ENCODE data around the gene LKAAEAR1.

Gene LKAAEAR1

DNA sequence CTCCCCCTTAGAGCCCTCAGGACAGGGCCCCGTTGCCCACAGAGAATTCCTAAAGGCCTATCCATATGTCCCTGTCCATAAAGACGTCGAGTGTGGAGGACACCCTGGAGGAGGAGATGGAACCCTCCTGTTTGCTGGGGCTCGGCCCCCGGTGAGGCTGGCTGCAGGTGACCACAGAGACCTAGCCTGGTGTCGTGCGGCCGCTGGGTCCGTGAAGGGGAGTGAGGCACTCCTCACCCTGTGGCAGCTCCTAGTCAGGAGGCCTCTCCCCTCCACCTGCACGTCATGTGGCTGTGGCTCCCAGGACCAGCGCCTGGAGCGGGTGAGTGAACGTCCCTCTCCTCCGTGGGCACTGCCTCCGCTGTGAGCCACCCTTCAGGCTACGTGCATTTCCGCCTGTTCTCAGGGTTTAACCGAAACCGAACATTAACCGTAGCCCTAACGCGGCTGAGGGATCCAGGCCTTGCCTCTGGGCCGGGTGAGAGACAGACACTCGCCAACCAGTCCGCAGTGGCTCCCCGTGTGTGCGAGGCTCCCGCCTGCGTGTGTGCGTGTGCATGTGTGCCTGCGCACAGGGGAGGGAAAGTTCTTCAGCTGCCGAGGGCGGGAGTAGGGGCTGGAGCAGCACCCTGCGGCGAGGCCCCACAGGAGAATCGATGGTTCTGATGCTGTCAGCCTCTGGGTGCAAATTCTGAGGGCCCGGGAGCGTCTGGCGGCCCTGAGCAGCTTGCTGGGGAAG lies 27.1 kb downstream of the LKAAEAR1 start:
- Histone ChIP-seq H3K4me3 (ENCODE audit: low read depth in 1 of 2, low read length in 2 of 2) (peak overlapping the region; percentile 9 to 16), H3K36me3 (ENCODE audit: control insufficient read depth in 1 of 2, insufficient read depth in 2 of 2, low read length in 2 of 2) (no peaks in the 10 kb centered on the region), H3K9me3 (ENCODE audit: control insufficient read depth in 1 of 2, low read length in 2 of 2) (no peaks in the 10 kb centered on the region), H3K4me1 (ENCODE audit: control insufficient read depth in 1 of 2, insufficient read depth in 2 of 2, low read length in 2 of 2) (peaks cover 5 to 7% of the 10 kb centered on the region in 2 donors), H3K27me3 (ENCODE audit: control insufficient read depth in 1 of 2, insufficient read depth in 2 of 2, low read length in 2 of 2) (peaks cover 41 to 47% of the 10 kb centered on the region in 2 donors), H3K9ac (ENCODE audit: low read depth in 1 of 2, low read length in 2 of 2) (no peak overlapping the region), H3K27ac (ENCODE audit: low read depth, low read length) (no peak overlapping the region)

DNA sequence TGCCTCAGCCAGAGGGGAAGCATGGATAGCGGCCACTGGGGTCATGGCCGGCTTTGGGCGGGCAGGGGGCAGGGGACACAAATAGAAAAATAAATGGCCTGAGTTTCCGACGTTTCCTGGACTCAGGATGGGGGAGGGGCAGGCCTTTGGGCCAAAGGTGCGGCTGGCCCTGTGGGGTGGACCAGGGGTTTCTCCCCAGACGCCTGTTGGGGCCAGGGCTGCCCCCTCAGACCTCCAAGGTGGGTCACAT lies 27.6 kb downstream of the LKAAEAR1 start:
- no peak overlapping the region for H3K4me3 ChIP-seq (ENCODE audit: low read depth in 1 of 2, low read length in 2 of 2)
- H3K9ac ChIP-seq (ENCODE audit: low read depth in 1 of 2, low read length in 2 of 2) = no peak overlapping the region
- no peaks in the 10 kb centered on the region for H3K36me3 ChIP-seq (ENCODE audit: control insufficient read depth in 1 of 2, insufficient read depth in 2 of 2, low read length in 2 of 2)
- no peak overlapping the region for H3K27ac ChIP-seq (ENCODE audit: low read depth, low read length)
- H3K9me3 ChIP-seq (ENCODE audit: control insufficient read depth in 1 of 2, low read length in 2 of 2) = no peaks in the 10 kb centered on the region
- H3K4me1 ChIP-seq (ENCODE audit: control insufficient read depth in 1 of 2, insufficient read depth in 2 of 2, low read length in 2 of 2) = peaks cover 5 to 6% of the 10 kb centered on the region in 2 donors
- peaks cover 46 to 52% of the 10 kb centered on the region in 2 donors for H3K27me3 ChIP-seq (ENCODE audit: control insufficient read depth in 1 of 2, insufficient read depth in 2 of 2, low read length in 2 of 2)

DNA sequence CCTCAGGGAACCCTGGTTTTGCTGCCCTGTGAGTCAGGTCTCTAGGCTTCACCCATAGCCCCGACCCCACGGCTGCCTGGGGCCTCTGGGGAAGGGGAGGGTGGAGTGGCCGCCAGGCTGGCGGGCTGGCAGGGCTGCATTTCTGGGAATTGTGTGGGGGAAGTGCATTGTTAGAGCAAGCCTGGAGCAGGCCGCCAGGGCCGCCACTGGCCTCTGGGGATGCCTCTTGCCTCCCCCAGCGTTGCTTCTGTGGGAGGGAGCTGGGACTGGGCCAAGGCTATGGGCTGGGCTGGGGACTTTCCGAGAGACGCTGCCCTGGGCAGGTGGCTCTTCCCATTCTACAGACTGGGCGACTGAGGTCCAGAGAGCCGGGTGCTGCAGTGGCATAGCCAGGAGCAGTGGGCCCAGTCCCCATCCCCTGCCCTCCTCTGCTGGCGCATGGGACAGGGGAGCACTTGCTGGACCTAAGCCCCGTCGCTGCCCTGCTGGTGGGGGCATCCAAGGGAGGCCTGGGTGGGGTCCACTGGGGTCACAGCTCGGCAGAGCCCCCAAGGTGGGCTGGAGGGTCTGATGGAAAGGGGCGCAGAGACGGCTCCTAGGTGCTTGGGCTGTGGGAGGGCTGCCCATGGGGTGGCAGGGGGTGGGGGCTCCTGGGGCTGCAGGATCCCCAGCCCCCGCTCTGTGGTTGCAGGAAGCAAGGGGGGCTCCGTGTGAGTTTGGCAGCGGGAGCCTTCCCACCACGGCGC lies 28.1 kb downstream of the LKAAEAR1 start:
- Histone ChIP-seq H3K9ac (ENCODE audit: low read depth in 1 of 2, low read length in 2 of 2) (no peak overlapping the region), H3K4me1 (ENCODE audit: control insufficient read depth in 1 of 2, insufficient read depth in 2 of 2, low read length in 2 of 2) (peaks cover 5 to 6% of the 10 kb centered on the region in 2 donors), H3K36me3 (ENCODE audit: control insufficient read depth in 1 of 2, insufficient read depth in 2 of 2, low read length in 2 of 2) (no peaks in the 10 kb centered on the region), H3K4me3 (ENCODE audit: low read depth in 1 of 2, low read length in 2 of 2) (no peak overlapping the region), H3K27ac (ENCODE audit: low read depth, low read length) (peak overlapping the region; percentile 62), H3K27me3 (ENCODE audit: control insufficient read depth in 1 of 2, insufficient read depth in 2 of 2, low read length in 2 of 2) (peaks cover 51 to 57% of the 10 kb centered on the region in 2 donors), H3K9me3 (ENCODE audit: control insufficient read depth in 1 of 2, low read length in 2 of 2) (no peaks in the 10 kb centered on the region)

DNA sequence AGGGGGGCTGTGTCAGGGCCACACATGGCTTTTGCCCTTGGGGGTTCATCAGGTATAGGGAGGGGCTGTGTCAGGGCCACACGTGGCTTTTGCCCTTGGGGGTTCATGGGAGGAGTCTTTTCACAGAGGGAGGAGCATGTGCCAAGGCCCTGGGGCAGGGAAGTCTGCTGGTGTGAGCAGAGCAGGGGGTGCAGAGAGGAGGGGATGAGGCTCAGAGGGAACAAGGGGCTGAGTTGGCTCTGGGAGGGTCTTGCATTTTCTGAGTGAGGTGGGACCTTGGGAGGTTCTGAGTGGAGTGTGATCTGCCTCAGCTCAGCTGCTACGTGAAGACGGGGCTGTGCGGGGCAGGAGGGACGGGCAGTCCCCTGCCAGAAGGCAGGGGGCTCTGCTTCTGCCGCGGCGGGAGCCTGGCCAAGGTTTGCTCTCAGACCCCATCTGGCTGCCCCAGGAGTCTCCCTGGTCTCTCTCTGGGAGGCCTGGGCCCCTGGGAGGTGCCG lies 28.8 kb downstream of the LKAAEAR1 start:
- Histone ChIP-seq H3K9ac (ENCODE audit: low read depth in 1 of 2, low read length in 2 of 2) (no peak overlapping the region), H3K36me3 (ENCODE audit: control insufficient read depth in 1 of 2, insufficient read depth in 2 of 2, low read length in 2 of 2) (no peaks in the 10 kb centered on the region), H3K4me1 (ENCODE audit: control insufficient read depth in 1 of 2, insufficient read depth in 2 of 2, low read length in 2 of 2) (peaks cover 5 to 6% of the 10 kb centered on the region in 2 donors), H3K4me3 (ENCODE audit: low read depth in 1 of 2, low read length in 2 of 2) (no peak overlapping the region), H3K27me3 (ENCODE audit: control insufficient read depth in 1 of 2, insufficient read depth in 2 of 2, low read length in 2 of 2) (peaks cover 56 to 61% of the 10 kb centered on the region in 2 donors), H3K9me3 (ENCODE audit: control insufficient read depth in 1 of 2, low read length in 2 of 2) (no peaks in the 10 kb centered on the region), H3K27ac (ENCODE audit: low read depth, low read length) (peak overlapping the region; percentile 62)

DNA sequence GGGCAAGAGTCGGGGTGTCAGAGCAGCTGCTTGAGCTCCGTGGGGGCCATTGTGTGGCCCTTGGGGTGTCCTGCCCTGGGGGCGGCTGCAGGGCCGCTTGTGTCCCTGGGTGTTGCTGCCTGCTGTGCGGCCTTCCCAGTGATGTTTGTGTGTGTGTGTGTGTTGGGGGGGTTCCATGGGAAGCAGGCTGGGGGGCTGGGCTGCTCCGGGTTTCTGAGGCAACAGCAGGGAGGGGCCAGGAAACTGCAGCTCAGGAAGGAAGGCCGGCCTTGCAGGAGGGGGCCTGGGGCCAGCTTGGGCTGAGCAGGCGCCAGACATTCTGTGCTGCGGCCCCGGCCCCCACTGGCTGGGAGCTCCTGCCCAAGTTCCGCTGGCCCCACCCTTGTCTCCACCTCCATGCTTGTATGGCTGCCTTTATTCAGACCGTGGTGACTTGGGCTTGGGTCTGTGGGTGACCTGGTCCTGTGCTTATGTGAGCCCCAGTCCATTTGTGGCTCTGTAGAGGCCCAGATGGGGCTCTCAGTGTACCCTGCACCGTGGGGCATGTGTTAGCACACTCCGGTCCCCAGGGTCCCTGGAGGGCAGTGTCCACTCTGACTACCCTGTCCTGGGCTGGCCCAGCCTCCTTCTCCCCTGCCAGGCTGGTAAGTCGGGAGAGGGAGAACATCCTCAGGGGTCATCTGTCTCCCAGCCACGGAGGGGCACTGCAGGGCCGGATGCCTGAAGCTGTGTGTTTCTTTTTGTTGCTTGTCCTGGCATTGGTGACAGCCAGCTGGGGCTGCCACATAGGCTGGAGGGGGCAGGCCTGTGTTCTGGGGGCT lies 30.1 kb downstream of the LKAAEAR1 start:
- peak overlapping the region; percentile 42 for H3K27ac ChIP-seq (ENCODE audit: low read depth, low read length)

DNA sequence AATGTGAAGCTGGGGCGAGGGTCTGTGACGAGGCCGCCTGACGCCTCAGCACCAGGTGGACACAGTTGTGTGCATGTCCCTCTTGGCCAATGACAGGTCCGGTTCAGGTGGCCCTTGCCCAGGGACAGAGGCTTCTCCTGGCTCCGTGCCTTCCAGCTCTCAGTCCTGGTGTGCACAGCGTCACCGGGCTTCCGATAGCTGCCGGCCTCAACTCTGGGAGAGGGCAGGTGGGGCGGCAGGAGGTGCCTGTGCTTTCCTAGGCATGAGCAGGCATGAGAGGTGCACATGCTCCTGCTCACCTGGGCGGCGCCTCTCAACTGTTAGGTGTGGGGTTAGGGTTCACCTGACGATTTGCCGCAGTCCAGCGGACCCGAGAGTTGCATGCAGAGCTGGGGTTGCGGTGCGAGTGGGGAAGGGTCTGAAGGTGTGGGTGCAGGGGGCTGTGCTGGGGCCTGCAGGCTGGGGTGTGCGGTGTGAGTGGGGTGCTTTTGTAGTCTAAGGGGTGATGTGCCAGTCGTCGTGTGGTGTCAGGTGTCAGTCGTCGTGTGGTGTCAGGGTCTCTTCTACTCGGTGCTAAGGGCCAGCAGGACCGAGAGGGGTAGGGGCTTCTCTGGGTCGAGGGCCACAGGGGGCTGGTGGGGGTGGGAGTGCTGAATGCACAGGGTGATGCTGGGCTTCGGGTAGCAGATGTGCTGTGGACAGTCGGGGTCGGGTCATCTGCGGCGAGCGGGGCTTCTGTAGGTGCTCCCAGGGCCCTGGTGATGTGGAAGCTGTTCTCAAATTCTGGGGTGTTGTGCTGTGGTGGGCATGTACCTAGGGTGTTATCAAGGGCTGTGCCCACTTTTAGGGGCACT lies 31.0 kb downstream of the LKAAEAR1 start:
- H3K27ac ChIP-seq (ENCODE audit: low read depth, low read length) = no peak overlapping the region

More for the DNA sequence above, 30.1 kb downstream of the LKAAEAR1 start:
- no peak overlapping the region for H3K4me3 ChIP-seq (ENCODE audit: low read depth in 1 of 2, low read length in 2 of 2)
- no peak overlapping the region for H3K9ac ChIP-seq (ENCODE audit: low read depth in 1 of 2, low read length in 2 of 2)
- H3K27me3 ChIP-seq (ENCODE audit: control insufficient read depth in 1 of 2, insufficient read depth in 2 of 2, low read length in 2 of 2) = peaks cover 64 to 68% of the 10 kb centered on the region in 2 donors
- H3K4me1 ChIP-seq (ENCODE audit: control insufficient read depth in 1 of 2, insufficient read depth in 2 of 2, low read length in 2 of 2) = peaks cover 5 to 6% of the 10 kb centered on the region in 2 donors
- no peaks in the 10 kb centered on the region for H3K36me3 ChIP-seq (ENCODE audit: control insufficient read depth in 1 of 2, insufficient read depth in 2 of 2, low read length in 2 of 2)
- no peaks in the 10 kb centered on the region for H3K9me3 ChIP-seq (ENCODE audit: control insufficient read depth in 1 of 2, low read length in 2 of 2)

DNA sequence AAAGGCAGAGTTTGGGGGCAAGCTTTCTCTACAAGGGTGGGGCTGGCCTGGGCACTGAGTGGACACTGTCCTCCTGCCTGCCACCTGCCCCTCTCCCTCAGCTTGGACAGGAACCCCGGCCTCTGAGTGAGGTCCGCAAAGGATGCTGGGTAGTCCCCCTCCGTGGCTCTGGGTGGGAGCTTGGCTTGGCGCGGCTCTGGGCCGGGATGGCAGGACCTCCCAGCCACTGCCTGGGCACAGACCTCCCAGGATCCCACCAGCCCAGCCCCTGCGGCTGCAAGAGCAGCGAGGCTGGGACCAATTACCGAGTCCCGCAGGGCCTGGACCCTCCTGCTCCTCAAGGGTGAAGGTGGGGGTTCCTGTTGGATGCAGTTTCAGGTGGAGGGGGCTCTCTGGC lies 31.9 kb downstream of the LKAAEAR1 start:
- peaks cover 65 to 69% of the 10 kb centered on the region in 2 donors for H3K27me3 ChIP-seq (ENCODE audit: control insufficient read depth in 1 of 2, insufficient read depth in 2 of 2, low read length in 2 of 2)
- no peak overlapping the region for H3K9ac ChIP-seq (ENCODE audit: low read depth in 1 of 2, low read length in 2 of 2)
- no peak overlapping the region for H3K4me3 ChIP-seq (ENCODE audit: low read depth in 1 of 2, low read length in 2 of 2)
- H3K9me3 ChIP-seq (ENCODE audit: control insufficient read depth in 1 of 2, low read length in 2 of 2) = no peaks in the 10 kb centered on the region
- H3K27ac ChIP-seq (ENCODE audit: low read depth, low read length) = no peak overlapping the region
- peaks cover under 1 to 4% of the 10 kb centered on the region in 2 donors for H3K4me1 ChIP-seq (ENCODE audit: control insufficient read depth in 1 of 2, insufficient read depth in 2 of 2, low read length in 2 of 2)
- no peaks in the 10 kb centered on the region for H3K36me3 ChIP-seq (ENCODE audit: control insufficient read depth in 1 of 2, insufficient read depth in 2 of 2, low read length in 2 of 2)

More for the DNA sequence above, 31.0 kb downstream of the LKAAEAR1 start:
- Histone ChIP-seq H3K4me3 (ENCODE audit: low read depth in 1 of 2, low read length in 2 of 2) (no peak overlapping the region), H3K4me1 (ENCODE audit: control insufficient read depth in 1 of 2, insufficient read depth in 2 of 2, low read length in 2 of 2) (peaks cover 5 to 6% of the 10 kb centered on the region in 2 donors), H3K27me3 (ENCODE audit: control insufficient read depth in 1 of 2, insufficient read depth in 2 of 2, low read length in 2 of 2) (peaks cover 64 to 68% of the 10 kb centered on the region in 2 donors), H3K9ac (ENCODE audit: low read depth in 1 of 2, low read length in 2 of 2) (no peak overlapping the region), H3K36me3 (ENCODE audit: control insufficient read depth in 1 of 2, insufficient read depth in 2 of 2, low read length in 2 of 2) (no peaks in the 10 kb centered on the region), H3K9me3 (ENCODE audit: control insufficient read depth in 1 of 2, low read length in 2 of 2) (no peaks in the 10 kb centered on the region)

DNA sequence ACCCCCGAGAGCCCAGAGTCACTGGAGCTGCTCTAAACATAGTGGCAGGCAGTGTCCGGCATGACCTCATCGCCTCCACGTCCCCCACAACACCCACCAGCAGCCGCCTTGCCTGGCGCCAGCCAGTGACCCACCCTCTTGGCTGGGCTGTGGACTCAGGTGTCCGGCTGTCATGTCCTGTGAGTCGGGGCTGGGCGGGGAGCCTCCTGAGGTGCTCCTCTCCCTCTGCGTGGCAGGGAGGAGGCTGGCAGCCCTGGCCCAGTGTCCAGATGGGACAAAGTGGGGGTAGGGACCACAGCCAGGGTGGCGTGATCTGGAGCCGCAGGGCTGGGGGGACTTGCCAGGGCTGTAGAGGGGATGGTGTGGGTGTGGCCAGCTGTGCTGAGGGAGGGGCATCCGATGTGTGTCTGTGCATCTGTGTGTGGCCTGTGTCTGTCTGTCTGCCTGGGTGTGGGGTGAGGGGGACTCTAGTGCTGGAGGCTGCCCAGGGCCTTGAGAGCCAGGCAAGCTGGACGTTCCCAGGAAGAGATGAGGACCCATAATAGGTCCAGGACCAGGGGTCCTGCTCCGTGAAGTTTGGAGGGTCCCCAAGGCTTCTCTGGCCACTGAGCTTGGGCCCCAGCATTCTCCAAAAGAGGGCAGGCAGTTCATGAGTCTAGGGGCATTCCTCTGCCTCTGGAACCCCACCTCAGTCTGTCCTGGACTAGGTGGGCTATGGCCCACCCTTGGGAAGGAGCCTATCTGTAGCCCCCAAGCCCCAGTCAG lies 32.5 kb downstream of the LKAAEAR1 start:
- H3K4me3 ChIP-seq (ENCODE audit: low read depth in 1 of 2, low read length in 2 of 2) = no peak overlapping the region

DNA sequence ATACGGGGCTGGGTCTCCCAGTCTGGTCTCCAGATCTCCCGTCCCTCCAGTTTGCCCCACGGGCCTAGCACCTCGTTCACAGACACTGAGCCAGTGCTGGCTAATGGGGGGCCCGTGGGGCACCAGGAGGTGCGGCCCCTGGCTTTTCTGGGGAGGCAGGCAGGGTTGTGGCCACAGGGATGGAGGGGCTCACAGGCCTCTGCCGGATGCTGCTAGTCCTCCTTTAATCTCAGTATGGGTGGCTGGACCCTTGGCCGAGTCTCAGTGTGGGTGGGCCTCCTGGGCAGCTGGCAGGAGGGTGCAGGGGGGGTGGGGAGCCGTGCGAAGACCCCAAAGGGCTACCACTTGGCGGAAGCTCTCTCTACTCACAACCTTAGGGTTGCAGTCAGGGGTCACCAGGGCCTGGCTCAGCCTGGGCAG lies 33.2 kb downstream of the LKAAEAR1 start:
- Histone ChIP-seq H3K4me3 (ENCODE audit: low read depth in 1 of 2, low read length in 2 of 2) (no peak overlapping the region), H3K9ac (ENCODE audit: low read depth in 1 of 2, low read length in 2 of 2) (no peak overlapping the region), H3K36me3 (ENCODE audit: control insufficient read depth in 1 of 2, insufficient read depth in 2 of 2, low read length in 2 of 2) (no peaks in the 10 kb centered on the region), H3K27ac (ENCODE audit: low read depth, low read length) (peak overlapping the region; percentile 44), H3K9me3 (ENCODE audit: control insufficient read depth in 1 of 2, low read length in 2 of 2) (no peaks in the 10 kb centered on the region), H3K27me3 (ENCODE audit: control insufficient read depth in 1 of 2, insufficient read depth in 2 of 2, low read length in 2 of 2) (peaks cover 67 to 71% of the 10 kb centered on the region in 2 donors), H3K4me1 (ENCODE audit: control insufficient read depth in 1 of 2, insufficient read depth in 2 of 2, low read length in 2 of 2) (no peaks in the 10 kb centered on the region)

More for the DNA sequence above, 32.5 kb downstream of the LKAAEAR1 start:
- Histone ChIP-seq H3K9ac (ENCODE audit: low read depth in 1 of 2, low read length in 2 of 2) (no peak overlapping the region), H3K9me3 (ENCODE audit: control insufficient read depth in 1 of 2, low read length in 2 of 2) (no peaks in the 10 kb centered on the region), H3K27me3 (ENCODE audit: control insufficient read depth in 1 of 2, insufficient read depth in 2 of 2, low read length in 2 of 2) (peaks cover 63 to 69% of the 10 kb centered on the region in 2 donors), H3K4me1 (ENCODE audit: control insufficient read depth in 1 of 2, insufficient read depth in 2 of 2, low read length in 2 of 2) (no peaks in the 10 kb centered on the region), H3K27ac (ENCODE audit: low read depth, low read length) (peak overlapping the region; percentile 50), H3K36me3 (ENCODE audit: control insufficient read depth in 1 of 2, insufficient read depth in 2 of 2, low read length in 2 of 2) (no peaks in the 10 kb centered on the region)
